GM19035 (cell line): ENCODE results near the gene C3orf20.

Source experiments
- ATAC-seq: cut with Tn5 transposase; IDR thresholded peaks from one replicate; pipeline ENCODE4 v1.9.1; 2021; ENCODE audit not compliant: unreplicated experiment

C3orf20 gene

DNA sequence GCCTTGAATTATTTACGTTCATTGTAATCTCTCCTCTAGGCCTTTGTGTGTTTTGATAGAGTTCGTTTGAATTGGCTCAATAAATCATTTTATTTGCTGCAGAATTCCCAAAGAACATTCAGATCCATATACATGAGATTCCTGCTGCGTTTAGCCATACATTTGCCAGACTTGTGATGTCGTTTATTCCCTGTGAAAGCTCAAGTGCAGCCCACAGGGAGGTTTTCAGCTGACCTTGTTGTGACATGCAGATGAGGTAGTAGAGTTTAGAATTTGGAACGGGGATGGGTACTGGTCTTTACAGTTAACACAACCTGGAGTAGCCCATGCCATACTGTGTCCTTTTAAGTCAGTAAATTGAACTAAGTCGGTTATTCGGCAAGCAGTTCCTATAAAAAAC is at the start of gene C3orf20:
TSS of gene C3orf20 (plus strand) at position 301 of the 400 bp plus-strand sequence. CDS start 7,573 bp downstream, outside the sequence.
- no peak for ATAC-seq

DNA sequence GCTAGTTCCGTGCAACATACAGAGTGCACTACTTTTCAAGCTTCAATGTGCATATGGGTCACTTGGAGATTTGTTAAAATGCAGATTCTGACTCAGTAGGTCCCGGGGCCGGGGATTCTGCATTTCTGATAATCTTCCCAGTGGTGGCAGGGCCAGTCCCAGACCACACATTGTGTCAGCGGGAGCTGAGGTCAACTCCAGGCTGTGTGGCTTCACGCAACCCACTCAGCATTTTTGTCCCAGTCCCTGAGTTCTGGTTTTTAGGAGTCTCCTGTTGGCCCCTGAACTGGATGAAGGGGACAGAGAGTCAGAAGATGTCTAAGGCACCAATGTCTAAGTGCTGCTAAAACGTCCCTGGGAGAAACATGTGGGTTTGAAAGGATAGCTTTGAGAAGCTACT is 49.5 kb upstream of the C3orf20 start:
- ATAC-seq: no peak

DNA sequence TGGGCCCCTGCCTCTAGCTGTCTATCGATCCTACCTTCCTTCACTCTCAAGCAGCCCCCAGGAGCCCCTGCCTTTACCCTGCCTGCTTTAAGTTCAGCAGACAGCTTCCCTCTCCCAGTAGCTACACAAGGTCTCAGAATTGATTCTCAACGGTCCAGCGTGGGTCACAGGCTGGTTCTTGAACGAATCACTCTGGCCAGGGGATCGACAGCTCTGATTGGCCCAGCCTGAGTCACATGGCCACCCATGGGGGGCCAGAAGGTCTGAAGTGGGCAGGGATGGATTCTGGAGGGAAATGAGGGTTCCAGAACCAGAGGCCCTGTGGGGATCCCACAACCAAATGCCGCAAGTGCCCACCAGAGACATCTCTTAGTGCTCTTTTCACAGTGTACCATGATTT is 47.1 kb upstream of the C3orf20 start:
- ATAC-seq: no peak

GRCh38 chr3:14628406-14628805 is 46.5 kb upstream of the C3orf20 start:
- no peak for ATAC-seq

DNA sequence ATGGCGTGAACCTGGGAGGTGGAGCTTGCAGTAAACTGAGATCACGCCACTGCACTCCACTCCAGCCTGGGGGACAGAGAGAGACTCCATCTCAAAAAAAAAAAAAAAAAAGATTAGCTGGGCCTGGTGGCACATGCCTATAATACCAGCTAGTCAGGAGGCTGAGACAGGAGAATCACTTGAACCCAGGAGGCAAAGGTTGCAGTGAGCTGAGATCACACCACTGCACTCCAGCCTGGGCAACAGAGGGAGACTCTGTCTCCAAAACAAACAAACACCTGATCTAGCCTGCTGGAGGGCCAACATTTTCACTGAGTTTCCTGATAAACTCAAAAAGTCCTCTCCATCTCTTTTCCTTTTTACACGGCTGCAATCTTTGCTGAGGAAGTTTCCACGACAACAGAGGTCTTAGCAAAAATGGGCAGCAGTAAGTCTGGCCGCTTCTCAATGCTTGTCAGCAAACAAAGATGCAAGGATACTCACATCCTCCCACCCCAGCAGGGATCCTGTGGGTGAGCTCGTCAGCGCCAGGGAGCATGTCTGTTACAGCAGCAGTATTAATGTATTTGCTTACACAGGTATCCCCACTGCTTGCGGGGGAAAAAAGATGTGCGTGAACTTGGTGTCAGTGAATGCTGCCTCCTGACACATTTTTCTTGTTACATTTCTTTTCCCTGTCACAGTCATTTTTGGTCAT is 44.4 kb upstream of the C3orf20 start:
- no peak for ATAC-seq

- no peak for ATAC-seq
Measured at GRCh38 chr3:14631101-14631497, 43.8 kb upstream of the C3orf20 start.

DNA sequence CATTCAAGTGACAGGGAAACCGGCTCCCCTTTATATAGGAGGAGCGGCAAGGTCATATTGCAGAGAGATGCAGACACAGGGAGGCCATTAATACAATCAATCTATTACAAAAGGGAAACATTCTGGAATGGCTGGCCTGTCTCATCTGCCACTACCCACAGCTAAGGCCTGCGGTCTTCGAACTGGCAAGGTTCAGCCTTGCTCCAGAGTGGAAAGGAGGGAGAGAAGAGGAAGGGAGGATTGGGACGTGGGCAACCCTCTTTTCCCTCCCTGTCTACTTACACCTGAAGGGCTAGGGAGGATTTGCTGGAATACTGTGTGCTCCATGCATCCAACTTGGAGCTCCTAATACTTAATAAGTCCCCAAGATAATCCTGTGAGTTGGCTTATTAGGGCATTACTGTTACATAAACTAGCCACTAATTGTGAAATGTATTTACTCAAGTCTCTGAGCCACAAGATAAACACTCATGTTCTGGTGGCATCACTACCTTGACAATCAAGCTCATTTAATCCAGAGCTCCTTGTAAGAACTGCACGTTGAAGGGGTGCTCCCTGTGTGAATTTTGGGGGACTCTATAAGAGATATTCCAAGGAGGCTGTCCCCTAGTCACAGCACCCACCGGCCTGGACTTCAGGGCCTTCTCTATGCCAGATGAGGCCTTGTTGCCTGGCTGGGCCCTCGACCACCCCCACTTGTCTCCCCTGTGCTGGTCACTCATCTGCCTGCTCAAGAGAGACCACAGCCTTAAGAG is 43.1 kb upstream of the C3orf20 start:
- ATAC-seq: no peak

GRCh38 chr3:14632442-14632930 is 42.5 kb upstream of the C3orf20 start:
- no peak for ATAC-seq

DNA sequence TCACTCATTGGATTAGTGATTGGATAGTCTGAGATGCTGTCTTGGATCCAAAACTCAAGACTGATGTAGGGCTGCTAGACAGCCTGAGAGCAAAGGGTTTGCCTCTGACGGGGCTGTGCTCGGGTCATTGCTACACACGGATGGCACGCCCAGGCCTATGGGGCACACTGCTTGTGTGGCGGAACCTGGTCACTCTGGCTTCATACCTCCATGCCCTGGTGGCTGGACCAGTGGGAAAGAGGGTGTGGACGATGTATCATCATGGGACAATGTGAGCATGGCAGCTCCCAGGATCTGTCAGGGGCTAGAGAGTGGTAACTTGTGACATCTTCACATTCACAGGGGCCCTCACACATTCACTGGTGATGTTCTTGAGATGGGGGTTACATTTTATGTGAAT is 41.5 kb upstream of the C3orf20 start:
- no peak for ATAC-seq

- no peak for ATAC-seq
Measured at GRCh38 chr3:14633819-14634424, 41.0 kb upstream of the C3orf20 start.

- no peak for ATAC-seq
Measured at GRCh38 chr3:14634763-14635400, 40.1 kb upstream of the C3orf20 start.

- ATAC-seq: no peak
Measured at GRCh38 chr3:14636496-14637087, 38.3 kb upstream of the C3orf20 start.

- ATAC-seq: no peak
Measured at GRCh38 chr3:14640157-14640562, 34.8 kb upstream of the C3orf20 start.

DNA sequence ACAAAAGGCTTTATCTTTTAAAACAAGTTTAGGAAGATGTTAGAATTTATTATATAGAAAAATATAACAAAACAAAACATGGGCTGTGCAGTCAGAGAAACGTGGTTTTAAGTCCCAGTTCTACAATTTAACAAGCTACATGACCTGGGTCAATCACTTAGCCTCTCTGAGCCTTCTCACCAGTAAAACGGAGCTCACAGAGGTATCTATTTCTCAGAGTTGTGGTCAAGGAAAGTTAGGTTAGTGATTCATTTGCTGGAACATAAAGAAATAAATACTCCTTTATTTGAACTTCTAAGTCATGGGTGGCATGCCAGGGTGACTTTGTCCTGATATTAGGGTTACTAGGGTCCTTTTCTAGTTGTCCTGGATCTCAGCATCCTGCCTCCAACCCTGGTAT is 34.2 kb upstream of the C3orf20 start:
- no peak for ATAC-seq

DNA sequence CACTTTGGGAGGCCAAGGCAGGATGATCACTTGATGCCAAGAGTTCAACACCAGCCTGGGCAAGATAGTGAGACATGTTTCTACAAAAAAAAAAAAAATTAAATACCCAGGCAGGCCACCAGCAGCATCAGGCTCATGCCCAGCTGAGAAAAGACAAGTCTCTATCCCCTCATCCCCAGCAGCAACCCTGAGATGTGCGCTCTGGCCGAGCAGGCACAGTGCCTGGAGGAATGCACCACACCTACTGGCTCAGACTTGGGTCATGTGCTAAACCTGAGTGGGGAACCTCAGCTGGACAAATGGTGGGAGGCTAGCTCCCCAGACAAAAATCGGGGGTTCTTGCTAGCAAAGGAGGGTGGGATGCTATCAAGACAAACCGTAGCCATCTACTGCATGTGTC is 33.6 kb upstream of the C3orf20 start:
- ATAC-seq: no peak

DNA sequence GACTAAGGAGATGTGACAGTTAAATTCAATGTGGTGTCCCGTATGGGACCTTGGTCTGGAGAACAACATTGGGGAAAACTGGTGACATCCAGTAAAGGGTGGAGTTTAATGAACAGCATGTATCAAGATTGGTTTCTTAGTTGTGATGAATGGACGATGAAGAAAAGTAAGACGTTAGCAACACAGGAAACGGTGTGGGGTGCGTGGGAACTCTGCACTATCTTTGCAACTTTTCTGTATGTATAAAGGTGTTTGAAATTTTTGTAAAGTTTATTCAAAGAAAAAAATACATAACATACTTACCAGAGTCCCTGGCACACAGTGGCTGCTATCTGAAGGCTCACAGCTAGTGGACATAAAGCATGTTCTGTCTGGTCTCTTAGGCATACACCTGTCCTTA is 29.5 kb upstream of the C3orf20 start:
- no peak for ATAC-seq

- no peak for ATAC-seq
Measured at GRCh38 chr3:14646131-14646573, 28.8 kb upstream of the C3orf20 start.

- no peak for ATAC-seq
Measured at GRCh38 chr3:14646589-14647413, 28.1 kb upstream of the C3orf20 start.

DNA sequence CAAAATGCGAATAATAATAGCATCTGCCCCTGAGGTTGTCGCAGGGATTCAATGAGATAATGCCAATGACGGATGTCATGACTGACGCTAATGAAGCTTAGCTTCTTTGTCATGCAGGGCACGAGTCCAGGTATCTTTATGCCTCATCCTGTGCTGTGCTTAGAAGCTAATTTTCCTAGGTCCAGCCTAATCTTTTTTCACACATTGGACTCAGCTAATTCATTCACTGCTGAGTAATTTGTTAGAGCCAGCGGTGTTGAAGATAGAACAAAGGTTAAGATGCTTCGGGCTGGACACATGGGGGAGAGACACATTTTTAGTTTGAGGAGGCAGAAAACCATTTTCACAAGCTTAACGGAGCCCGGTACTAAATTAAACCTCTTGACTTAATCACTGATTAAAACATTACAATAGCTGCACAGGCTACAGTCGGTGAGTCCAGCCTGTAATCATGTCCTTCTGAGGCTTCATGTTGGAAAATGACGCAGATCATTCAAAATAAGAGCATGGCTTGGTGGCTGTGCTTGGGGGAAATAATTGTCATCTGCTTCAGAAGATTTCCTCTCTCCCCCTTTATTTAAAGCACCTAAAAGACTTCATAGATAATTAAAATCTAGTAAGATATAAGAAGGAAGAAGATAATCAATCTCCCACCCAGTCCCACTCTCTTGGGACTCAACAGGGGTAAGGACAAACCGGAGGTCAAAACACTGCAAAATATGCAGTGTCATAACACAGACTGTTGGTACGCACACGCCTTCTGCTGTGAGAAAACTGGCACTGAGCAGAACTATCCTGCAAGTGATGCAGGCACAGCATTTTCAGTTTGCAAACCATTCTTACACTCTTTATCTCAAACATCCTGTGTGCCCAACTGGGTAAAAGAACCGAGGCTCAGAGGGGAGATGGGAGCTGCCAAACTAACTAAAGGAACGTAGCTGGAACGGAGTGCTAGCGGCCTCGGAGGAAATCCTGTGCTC is 26.7 kb upstream of the C3orf20 start:
- no peak for ATAC-seq
